IMR-90 (cell line): Measurements from ENCODE around the gene CNDP1.

Experiments used
- BHLHE40 ChIP-seq: fragments of 150-350 bp; IDR thresholded peaks from 2 replicates; pipeline ENCODE4 v1.6.1; 2016; ENCODE audit warnings: mild to moderate bottlenecking, low read depth, low read length
- MXI1 ChIP-seq: IDR thresholded peaks from 2 replicates; pipeline ENCODE4 v1.6.1; 2012; ENCODE audit warnings: low read depth, mild to moderate bottlenecking, low read length, moderate library complexity, borderline replicate concordance
- POLR2A ChIP-seq: IDR thresholded peaks from 2 replicates; pipeline ENCODE4 v1.6.1; 2012; ENCODE audit warnings: mild to moderate bottlenecking, low read depth, low read length
- RAD21 ChIP-seq: IDR thresholded peaks from 2 replicates; pipeline ENCODE4 v1.6.1; 2012; ENCODE audit warnings: low read length, improper control_type of control experiment
- SMC3 ChIP-seq: fragments of 150-350 bp; IDR thresholded peaks from 2 replicates; pipeline ENCODE4 v1.6.1; 2016; ENCODE audit warnings: low read depth, mild to moderate bottlenecking, antibody characterized with exemption, low read length, moderate library complexity
- TF ChIP-seq, protein P1 (sequence below): conservative IDR thresholded peaks from 2 replicates; pipeline ENCODE4 v1.5.1; 2012; ENCODE audit warnings: mild to moderate bottlenecking, low read depth, low read length, improper control_type of control experiment

DNA sequence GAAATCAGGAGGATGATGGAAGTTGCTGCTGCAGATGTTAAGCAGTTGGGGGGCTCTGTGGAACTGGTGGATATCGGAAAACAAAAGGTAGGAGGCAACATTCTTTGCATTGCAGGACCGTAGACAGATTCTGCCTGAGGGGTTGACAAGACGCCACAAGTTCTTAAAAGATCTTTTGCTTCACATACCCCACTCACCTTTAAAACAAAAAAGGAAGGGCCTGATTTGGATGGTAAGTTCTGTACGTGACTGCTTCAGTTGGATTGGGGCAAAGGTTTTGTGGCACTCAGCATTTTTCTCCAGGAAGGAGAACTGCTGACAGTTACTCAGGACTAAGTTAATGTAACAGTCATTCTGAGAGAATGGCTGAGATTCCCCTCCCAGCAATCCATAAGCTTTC, 32.9 kb upstream of the CNDP1 start:
- TF ChIP-seq, protein P1, sequence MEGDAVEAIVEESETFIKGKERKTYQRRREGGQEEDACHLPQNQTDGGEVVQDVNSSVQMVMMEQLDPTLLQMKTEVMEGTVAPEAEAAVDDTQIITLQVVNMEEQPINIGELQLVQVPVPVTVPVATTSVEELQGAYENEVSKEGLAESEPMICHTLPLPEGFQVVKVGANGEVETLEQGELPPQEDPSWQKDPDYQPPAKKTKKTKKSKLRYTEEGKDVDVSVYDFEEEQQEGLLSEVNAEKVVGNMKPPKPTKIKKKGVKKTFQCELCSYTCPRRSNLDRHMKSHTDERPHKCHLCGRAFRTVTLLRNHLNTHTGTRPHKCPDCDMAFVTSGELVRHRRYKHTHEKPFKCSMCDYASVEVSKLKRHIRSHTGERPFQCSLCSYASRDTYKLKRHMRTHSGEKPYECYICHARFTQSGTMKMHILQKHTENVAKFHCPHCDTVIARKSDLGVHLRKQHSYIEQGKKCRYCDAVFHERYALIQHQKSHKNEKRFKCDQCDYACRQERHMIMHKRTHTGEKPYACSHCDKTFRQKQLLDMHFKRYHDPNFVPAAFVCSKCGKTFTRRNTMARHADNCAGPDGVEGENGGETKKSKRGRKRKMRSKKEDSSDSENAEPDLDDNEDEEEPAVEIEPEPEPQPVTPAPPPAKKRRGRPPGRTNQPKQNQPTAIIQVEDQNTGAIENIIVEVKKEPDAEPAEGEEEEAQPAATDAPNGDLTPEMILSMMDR = no peak
- TF ChIP-seq SMC3 (no peak), POLR2A (no peak), RAD21 (no peak), MXI1 (no peak), BHLHE40 (no peak)
